ENCODE data around the gene SUN2. TPM values are rescaled to one million over a fixed set of nuclear protein-coding genes. Genes with fewer than 3 reads are reported as not detected.
A peak's percentile ranks its signal among the peaks of the same experiment; 100 is the strongest.

Gene SUN2
- total and polyA plus RNA-seq, 2 donors (not counting 3 experiments of a cell fraction or from before 2014, with no cell fraction given) = 76.7 to 133 TPM

- TF ChIP-seq FOS (IDR thresholded peaks at IDR 0.05; ENCODE audit: borderline replicate concordance, insufficient read depth, low read length) = no peak
- TF ChIP-seq JUN (IDR thresholded peaks at IDR 0.05; ENCODE audit: borderline replicate concordance, insufficient read depth, insufficient read length, low read depth) = no peak
- no peak for TF ChIP-seq GATA2 (IDR thresholded peaks at IDR 0.05; ENCODE audit: insufficient read depth, insufficient read length, low read depth, low read length)
- H3K9ac ChIP-seq (replicated peaks; ENCODE audit: extremely low read depth, insufficient read depth, low read length) = peak overlapping the region; percentile 83
- ChIA-PET CTCF (interaction anchor here (1.3 to 3.3 kb wide), 5 partner anchors 9 to 654 kb away, joined by 4 to 19 read pairs (median 9); no protein-coding TSS in a partner anchor), POLR2A (no interaction called here)
- H3K27me3 ChIP-seq (ENCODE audit: control insufficient read depth in 2 of 2, insufficient read depth in 2 of 2, low read length in 2 of 2) = no peaks in the 10 kb centered on the region
- BruUV-seq (replicated peaks) = no TSS peak
- dilution Hi-C loops (cut with MboI; ENCODE audit: extremely low pct_ligation_motif_present, low sequenced_read_pairs) = no loop called here
- H3K79me2 ChIP-seq (ENCODE audit: control insufficient read depth, insufficient read depth, low read length) = peaks cover 57% of the 10 kb centered on the region
- H3K9me3 ChIP-seq (replicated peaks; ENCODE audit: control insufficient read depth, insufficient read depth, low read length) = no peaks in the 10 kb centered on the region
- H3K4me1 ChIP-seq (ENCODE audit: control insufficient read depth, extremely low read depth, insufficient read depth, low read length) = peaks cover 28% of the 10 kb centered on the region
- H3K4me2 ChIP-seq (ENCODE audit: insufficient read depth, low read length) = peak overlapping the region; percentile 97
- no peaks in the 10 kb centered on the region for H3K9me1 ChIP-seq (replicated peaks; ENCODE audit: control insufficient read depth, extremely low read depth, insufficient read depth, low read length)
- no peaks in the 10 kb centered on the region for H3K36me3 ChIP-seq (ENCODE audit: control insufficient read depth in 2 of 2, extremely low read depth in 1 of 2, insufficient read depth in 2 of 2, low read length in 2 of 2)
- DNase-seq (ENCODE audit: low read depth, low spot score) = no peak
- peak overlapping the region; percentile 84 to 95 (median 89) for H3K4me3 ChIP-seq (replicated peaks in 1 of 3; ENCODE audit: insufficient read depth in 1 of 3, low read depth in 1 of 3, low read length in 3 of 3)
- FAIRE-seq = peak; percentile 48
- H3K27ac ChIP-seq (ENCODE audit: insufficient read depth, low read depth, low read length) = peak overlapping the region; percentile 67
- intact Hi-C loops (cut with micrococcal nuclease) = loop anchor here (10.0 kb wide), 1 partner anchor 202 kb away; the partner anchor contains the start of gene DDX17
- peaks cover 7% of the 10 kb centered on the region for H4K20me1 ChIP-seq (replicated peaks; ENCODE audit: control insufficient read depth, extremely low read depth, insufficient read depth, low read length)
- no peak overlapping the region for H2AFZ ChIP-seq (ENCODE audit: low read depth, low read length)
Measured at GRCh38 chr22:38706901-38707195, 49.0 kb downstream of the SUN2 start.

DNA sequence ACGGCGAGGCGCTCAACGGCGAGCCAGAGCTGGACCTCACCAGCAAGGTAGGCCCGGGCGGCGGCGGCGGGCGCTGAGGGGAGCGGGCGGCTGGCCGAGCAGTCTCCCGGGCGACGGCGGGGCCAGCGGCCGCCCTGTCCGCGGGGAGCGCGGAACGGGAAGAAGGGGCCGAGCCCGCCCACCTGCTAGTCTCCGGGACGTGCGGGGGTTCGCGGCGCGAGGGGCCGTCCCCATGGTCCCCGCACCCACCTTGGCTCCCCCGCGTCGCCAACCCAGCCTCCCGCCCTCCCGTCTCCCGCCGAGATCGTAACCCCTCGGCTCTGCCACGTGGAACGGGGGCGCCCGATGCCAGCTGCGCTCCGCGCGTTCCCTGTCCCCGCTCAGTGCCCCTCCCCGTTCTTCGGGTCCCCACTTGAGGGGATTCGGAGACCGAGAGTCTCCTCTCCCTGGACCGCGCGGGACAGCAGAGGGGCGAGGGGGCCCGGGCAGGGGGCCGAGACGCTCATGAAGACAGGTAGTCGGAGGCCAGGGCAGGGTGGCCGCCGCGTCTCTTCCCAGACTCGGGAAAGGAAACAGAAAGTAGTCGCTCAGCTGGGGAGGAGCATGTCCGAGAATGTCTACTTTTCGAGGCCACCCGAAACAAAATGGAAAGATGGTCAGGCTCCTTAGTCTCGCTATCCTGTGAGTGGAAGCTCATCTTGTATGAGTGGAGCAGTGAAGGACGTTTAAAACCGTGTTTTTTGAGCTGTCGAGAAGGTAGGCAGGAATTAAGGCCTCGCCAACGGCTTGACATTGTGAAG is 49.5 kb downstream of the SUN2 start:
- ChIA-PET POLR2A (interaction anchor here (0.5 to 1.2 kb wide), 4 partner anchors 8 to 50 kb away, joined by 3 to 4 read pairs (median 3); partner anchors contain the start of genes SUN2 and TOMM22), CTCF (interaction anchor here (1.0 to 3.3 kb wide), 7 partner anchors 9 to 654 kb away, joined by 4 to 19 read pairs (median 9); partner anchors contain the start of gene TOMM22)
- Histone ChIP-seq H4K20me1 (replicated peaks; ENCODE audit: control insufficient read depth, extremely low read depth, insufficient read depth, low read length) (peaks cover 7% of the 10 kb centered on the region), H3K4me1 (ENCODE audit: control insufficient read depth, extremely low read depth, insufficient read depth, low read length) (peaks cover 32% of the 10 kb centered on the region), H3K27ac (ENCODE audit: insufficient read depth, low read depth, low read length) (peak overlapping the region; percentile 67), H3K9me1 (replicated peaks; ENCODE audit: control insufficient read depth, extremely low read depth, insufficient read depth, low read length) (no peaks in the 10 kb centered on the region), H3K9me3 (replicated peaks; ENCODE audit: control insufficient read depth, insufficient read depth, low read length) (no peaks in the 10 kb centered on the region), H3K27me3 (ENCODE audit: control insufficient read depth in 2 of 2, insufficient read depth in 2 of 2, low read length in 2 of 2) (no peaks in the 10 kb centered on the region), H3K36me3 (ENCODE audit: control insufficient read depth in 2 of 2, extremely low read depth in 1 of 2, insufficient read depth in 2 of 2, low read length in 2 of 2) (no peaks in the 10 kb centered on the region), H3K4me2 (ENCODE audit: insufficient read depth, low read length) (peak overlapping the region; percentile 97), H3K4me3 (replicated peaks in 1 of 3; ENCODE audit: insufficient read depth in 1 of 3, low read depth in 1 of 3, low read length in 3 of 3) (peak overlapping the region; percentile 84 to 95 (median 89)), H3K9ac (replicated peaks; ENCODE audit: extremely low read depth, insufficient read depth, low read length) (peak overlapping the region; percentile 83), H3K79me2 (ENCODE audit: control insufficient read depth, insufficient read depth, low read length) (peaks cover 52% of the 10 kb centered on the region), H2AFZ (ENCODE audit: low read depth, low read length) (peak overlapping the region; percentile 14)
- no peak for FAIRE-seq
- peak; percentile 50 for DNase-seq (ENCODE audit: low read depth, low spot score)
- no TSS peak for BruUV-seq (replicated peaks)
- dilution Hi-C loops (cut with MboI; ENCODE audit: extremely low pct_ligation_motif_present, low sequenced_read_pairs) = no loop called here
- intact Hi-C loops (cut with micrococcal nuclease) = loop anchor here (10.0 kb wide), 1 partner anchor 202 kb away; the partner anchor contains the start of gene DDX17
- TF ChIP-seq POLR2AphosphoS5 (IDR thresholded peaks at IDR 0.05; ENCODE audit: insufficient read depth, low read depth, low read length) (peak; percentile 5), JUN (IDR thresholded peaks at IDR 0.05; ENCODE audit: borderline replicate concordance, insufficient read depth, insufficient read length, low read depth) (no peak), CTCF (IDR thresholded peaks at IDR 0.05; ENCODE audit: extremely low read depth in 1 of 2, insufficient read depth in 1 of 2, low read depth in 1 of 2, low read length in 2 of 2) (no peak), FOS (IDR thresholded peaks at IDR 0.05; ENCODE audit: borderline replicate concordance, insufficient read depth, low read length) (no peak), POLR2A (IDR thresholded peaks at IDR 0.05; ENCODE audit: low read depth, low read length) (no peak)
